MCF 10A (cell line): ENCODE results near the gene CCDC32. TPM values are rescaled to one million over a fixed set of nuclear protein-coding genes. Genes with fewer than 3 reads are reported as not detected.

Source experiments
- BruUV-seq: library from RNA; stranded (reverse); fragments of 400-500 nt; replicated peaks from 2 replicates; lab custom pipeline; 2021; lab: Mats Ljungman, UMichigan
- CTCF ChIA-PET: fragments of 300-600 bp; sonication (Branson Sonifier 250); formaldehyde crosslinking; extraction: SDS; loops from one replicate; lab custom pipeline; 2021; ENCODE audit warnings: antibody characterized with exemption, inconsistent platforms; lab: Yijun Ruan, JAX
- POLR2A ChIA-PET: fragments of 300-600, 350-650 bp; sonication (Branson Sonifier 250); formaldehyde crosslinking; extraction: SDS; loops from one replicate; lab custom pipeline; 2020; ENCODE audit warnings: antibody characterized with exemption, inconsistent platforms; lab: Yijun Ruan, JAX
- DNase-seq: peaks from one replicate; pipeline ENCODE4 v3.0.0-alpha.2; 2018; ENCODE audit not compliant: unreplicated experiment
- H3K27ac Mint-ChIP-seq: one replicate; pipeline ENCODE4 v1.8.0; 2022; ENCODE audit warnings: mild to moderate bottlenecking, low read depth, mixed read lengths; ENCODE audit not compliant: unreplicated experiment
- H3K27me3 Mint-ChIP-seq: one replicate; pipeline ENCODE4 v1.8.0; 2022; ENCODE audit warnings: mixed read lengths; ENCODE audit not compliant: insufficient read depth, unreplicated experiment
- H3K36me3 Mint-ChIP-seq: one replicate; pipeline ENCODE4 v1.8.0; 2022; ENCODE audit warnings: mild to moderate bottlenecking, moderate library complexity, mixed read lengths; ENCODE audit not compliant: insufficient read depth, unreplicated experiment
- H3K4me1 Mint-ChIP-seq: one replicate; pipeline ENCODE4 v1.8.0; 2022; ENCODE audit warnings: mixed read lengths; ENCODE audit not compliant: insufficient read depth, unreplicated experiment
- H3K4me3 Mint-ChIP-seq: one replicate; pipeline ENCODE4 v1.8.0; 2022; ENCODE audit warnings: mild to moderate bottlenecking, moderate library complexity, mixed read lengths; ENCODE audit not compliant: unreplicated experiment
- H3K9me3 Mint-ChIP-seq: one replicate; pipeline ENCODE4 v1.8.0; 2022; ENCODE audit warnings: mixed read lengths; ENCODE audit not compliant: unreplicated experiment
- intact Hi-C: fragments of 100-400 bp; cut with micrococcal nuclease; formaldehyde crosslinking; loops from 2 replicates; pipeline ENCODE4 v1.14.1; 2022
- total RNA-seq: library from RNA; stranded (reverse); gene quantifications from 2 replicates; pipeline ENCODE4 v1.2.3, GENCODE V29; 2022
- TF ChIP-seq, protein P1 (sequence below): fragments of 200-600 bp; IDR thresholded peaks from one replicate; pipeline ENCODE4 v1.8.0; 2022; ENCODE audit warnings: antibody characterized with exemption, mild to moderate bottlenecking; ENCODE audit not compliant: unreplicated experiment

CCDC32 gene
- total RNA-seq, 1 experiment from 2014 or later = 18.1 TPM

DNA sequence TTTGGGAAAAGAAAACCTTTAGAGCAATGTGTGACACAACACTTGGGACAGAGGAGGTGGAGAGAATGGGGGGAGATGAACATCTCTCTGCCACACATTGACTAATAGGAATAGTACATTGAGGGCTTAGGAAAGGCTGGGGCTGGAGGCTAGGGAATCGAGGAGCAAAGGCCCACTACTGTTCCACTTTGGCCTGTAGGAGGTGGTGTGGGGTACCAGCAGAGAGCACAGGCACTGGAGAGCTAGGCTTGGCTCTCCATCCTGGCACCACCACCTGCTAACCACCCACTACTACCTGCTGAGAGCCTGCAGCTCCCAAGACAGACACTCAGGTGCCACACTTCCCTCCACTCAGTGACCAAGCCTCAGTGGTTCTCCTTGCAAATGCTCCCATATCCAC is 19.4 kb downstream of the CCDC32 start:
- no TSS peak for BruUV-seq
- CTCF ChIA-PET = interaction anchor here (0.8 kb wide), 1 partner anchor 13 kb away, joined by 3 read pairs; no protein-coding TSS in a partner anchor
- Mint-ChIP-seq H3K27me3 (no peaks in the 10 kb centered on the region), H3K36me3 (peaks cover 3% of the 10 kb centered on the region), H3K27ac (no peak overlapping the region), H3K4me1 (no peaks in the 10 kb centered on the region), H3K9me3 (no peaks in the 10 kb centered on the region), H3K4me3 (no peak overlapping the region)
- POLR2A ChIA-PET = no interaction called here
- TF ChIP-seq, protein P1, sequence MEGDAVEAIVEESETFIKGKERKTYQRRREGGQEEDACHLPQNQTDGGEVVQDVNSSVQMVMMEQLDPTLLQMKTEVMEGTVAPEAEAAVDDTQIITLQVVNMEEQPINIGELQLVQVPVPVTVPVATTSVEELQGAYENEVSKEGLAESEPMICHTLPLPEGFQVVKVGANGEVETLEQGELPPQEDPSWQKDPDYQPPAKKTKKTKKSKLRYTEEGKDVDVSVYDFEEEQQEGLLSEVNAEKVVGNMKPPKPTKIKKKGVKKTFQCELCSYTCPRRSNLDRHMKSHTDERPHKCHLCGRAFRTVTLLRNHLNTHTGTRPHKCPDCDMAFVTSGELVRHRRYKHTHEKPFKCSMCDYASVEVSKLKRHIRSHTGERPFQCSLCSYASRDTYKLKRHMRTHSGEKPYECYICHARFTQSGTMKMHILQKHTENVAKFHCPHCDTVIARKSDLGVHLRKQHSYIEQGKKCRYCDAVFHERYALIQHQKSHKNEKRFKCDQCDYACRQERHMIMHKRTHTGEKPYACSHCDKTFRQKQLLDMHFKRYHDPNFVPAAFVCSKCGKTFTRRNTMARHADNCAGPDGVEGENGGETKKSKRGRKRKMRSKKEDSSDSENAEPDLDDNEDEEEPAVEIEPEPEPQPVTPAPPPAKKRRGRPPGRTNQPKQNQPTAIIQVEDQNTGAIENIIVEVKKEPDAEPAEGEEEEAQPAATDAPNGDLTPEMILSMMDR = no peak
- intact Hi-C loops = no loop called here
- DNase-seq = no peak

DNA sequence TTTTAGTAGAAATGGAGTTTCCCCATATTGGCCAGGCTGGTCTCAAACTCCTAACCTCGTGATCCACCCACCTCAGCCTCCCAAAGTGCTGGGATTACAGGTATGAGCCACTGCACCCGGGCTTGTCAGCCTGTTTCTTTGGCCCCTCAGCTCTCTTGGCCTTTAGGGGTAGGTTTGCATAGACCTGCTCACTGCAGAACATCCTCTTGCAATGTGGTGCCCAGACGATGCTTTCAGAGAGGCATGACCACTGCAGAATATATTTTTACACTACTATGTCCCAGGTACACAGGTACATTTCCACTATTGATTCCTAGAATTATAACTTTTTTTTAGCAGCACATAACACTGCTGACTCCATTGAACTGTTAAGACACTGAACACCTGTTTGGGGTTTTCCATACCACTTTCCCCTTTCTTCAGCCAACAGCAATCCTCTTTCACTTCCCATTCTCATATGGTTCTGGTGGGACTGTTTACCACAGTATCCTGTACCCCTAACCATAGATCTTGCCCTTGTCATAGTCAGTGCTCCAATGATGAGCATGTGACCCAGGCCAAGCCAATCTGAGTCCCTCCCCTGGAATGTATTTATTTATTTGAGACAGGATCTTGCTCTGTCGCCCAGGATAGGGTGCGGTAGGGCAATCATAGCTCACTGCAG is 21.1 kb downstream of the CCDC32 start:
- Mint-ChIP-seq H3K4me3 (no peak overlapping the region), H3K27me3 (no peaks in the 10 kb centered on the region), H3K4me1 (no peaks in the 10 kb centered on the region), H3K9me3 (no peaks in the 10 kb centered on the region), H3K36me3 (no peaks in the 10 kb centered on the region), H3K27ac (no peak overlapping the region)
- intact Hi-C loops = no loop called here
- CTCF ChIA-PET = interaction anchor here (0.5 to 1.2 kb wide), 2 partner anchors 46 to 731 kb away, joined by 3 read pairs; no protein-coding TSS in a partner anchor
- POLR2A ChIA-PET = interaction anchor here (0.7 kb wide), 1 partner anchor 364 kb away, joined by 3 read pairs; no protein-coding TSS in a partner anchor
- DNase-seq = no peak
- TF ChIP-seq, protein P1 = no peak
- BruUV-seq = no TSS peak

DNA sequence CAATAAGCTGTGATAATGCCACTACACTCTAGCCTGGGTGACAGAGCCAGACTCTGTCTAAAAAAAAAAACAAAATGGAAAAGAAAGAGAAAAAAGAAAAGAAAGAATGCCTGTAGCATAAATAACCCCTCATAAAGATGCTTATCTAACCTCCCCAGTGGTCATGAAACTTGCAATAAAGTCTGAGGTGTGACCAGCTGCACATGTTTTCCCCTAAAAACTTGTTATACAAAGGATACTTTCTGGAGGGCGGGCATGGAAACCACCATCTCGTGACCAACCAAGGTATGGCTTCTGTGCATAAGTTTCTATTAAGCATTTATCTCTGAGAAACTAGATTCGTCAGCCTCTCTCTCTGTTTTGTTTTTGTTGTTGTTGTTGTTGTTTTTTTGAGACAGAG is 21.8 kb downstream of the CCDC32 start:
- no peak for DNase-seq
- ChIA-PET CTCF (interaction anchor here (0.5 to 1.2 kb wide), 2 partner anchors 46 to 732 kb away, joined by 3 read pairs; no protein-coding TSS in a partner anchor), POLR2A (no interaction called here)
- TF ChIP-seq, protein P1 = no peak
- intact Hi-C loops = no loop called here
- H3K27me3 Mint-ChIP-seq = no peaks in the 10 kb centered on the region
- no peaks in the 10 kb centered on the region for H3K36me3 Mint-ChIP-seq
- no TSS peak for BruUV-seq
- H3K27ac Mint-ChIP-seq = no peak overlapping the region
- H3K9me3 Mint-ChIP-seq = no peaks in the 10 kb centered on the region
- no peak overlapping the region for H3K4me3 Mint-ChIP-seq
- no peaks in the 10 kb centered on the region for H3K4me1 Mint-ChIP-seq

DNA sequence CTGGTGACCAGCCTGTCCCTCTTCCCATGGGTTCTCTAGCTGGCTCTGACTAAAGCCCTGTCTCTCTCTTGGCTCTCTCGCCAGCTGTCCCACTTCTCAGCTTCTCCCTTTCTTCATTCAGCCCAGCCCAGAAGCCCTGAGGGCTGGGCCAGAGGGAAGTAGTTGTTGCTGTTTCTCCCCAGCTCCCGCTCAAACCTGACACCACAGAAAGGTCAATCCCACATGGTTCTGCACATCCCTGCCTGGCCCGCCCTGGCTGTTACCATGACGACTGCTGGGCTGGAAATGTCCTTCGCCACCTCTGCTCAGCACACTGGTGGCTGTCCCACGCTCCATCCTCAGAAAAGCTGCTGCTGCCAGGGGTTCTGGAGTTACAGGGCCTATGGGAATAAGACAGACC is 25.9 kb downstream of the CCDC32 start:
- CTCF ChIA-PET = interaction anchor here (0.7 kb wide), 1 partner anchor 317 kb away, joined by 3 read pairs; no protein-coding TSS in a partner anchor
- Mint-ChIP-seq H3K27ac (no peak overlapping the region), H3K4me3 (no peak overlapping the region), H3K36me3 (peaks cover 11% of the 10 kb centered on the region), H3K4me1 (no peaks in the 10 kb centered on the region), H3K9me3 (no peaks in the 10 kb centered on the region), H3K27me3 (no peaks in the 10 kb centered on the region)
- DNase-seq = no peak
- intact Hi-C loops = no loop called here
- BruUV-seq = no TSS peak
- TF ChIP-seq, protein P1 = no peak
- POLR2A ChIA-PET = no interaction called here
